AG09319 (cell line): ENCODE data around the gene XPR1.

Source experiments
- DNase-seq: peaks from one replicate; pipeline ENCODE4 v3.0.0-alpha.2; 2010; ENCODE audit warnings: low read depth; ENCODE audit errors: extremely low read depth
- TF ChIP-seq, protein P1 (sequence below): IDR thresholded peaks from 2 replicates; pipeline ENCODE4 v1.5.1; 2011; ENCODE audit warnings: low read depth, mild to moderate bottlenecking, inconsistent platforms, low read length, moderate library complexity

The XPR1 gene

DNA sequence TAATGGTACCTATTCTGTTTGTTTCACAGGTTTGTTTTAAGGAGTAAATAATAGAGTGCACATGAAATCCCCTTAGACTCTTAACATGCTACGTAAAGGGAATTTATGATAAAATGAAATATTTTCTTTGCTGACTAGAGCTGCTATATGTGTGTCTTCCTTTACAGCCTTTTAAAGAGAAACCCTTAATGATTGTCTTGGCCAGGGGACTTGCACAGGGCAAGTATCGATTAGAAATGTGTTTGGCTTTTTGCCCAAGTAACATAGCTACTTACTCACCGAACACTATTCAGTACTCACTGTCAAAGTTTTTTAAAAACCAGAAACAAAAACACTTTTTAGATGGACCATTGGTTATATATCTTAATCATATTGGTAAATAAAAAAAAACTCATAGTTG is 209.6 kb downstream of the XPR1 start:
- no peak for DNase-seq
- TF ChIP-seq, protein P1, sequence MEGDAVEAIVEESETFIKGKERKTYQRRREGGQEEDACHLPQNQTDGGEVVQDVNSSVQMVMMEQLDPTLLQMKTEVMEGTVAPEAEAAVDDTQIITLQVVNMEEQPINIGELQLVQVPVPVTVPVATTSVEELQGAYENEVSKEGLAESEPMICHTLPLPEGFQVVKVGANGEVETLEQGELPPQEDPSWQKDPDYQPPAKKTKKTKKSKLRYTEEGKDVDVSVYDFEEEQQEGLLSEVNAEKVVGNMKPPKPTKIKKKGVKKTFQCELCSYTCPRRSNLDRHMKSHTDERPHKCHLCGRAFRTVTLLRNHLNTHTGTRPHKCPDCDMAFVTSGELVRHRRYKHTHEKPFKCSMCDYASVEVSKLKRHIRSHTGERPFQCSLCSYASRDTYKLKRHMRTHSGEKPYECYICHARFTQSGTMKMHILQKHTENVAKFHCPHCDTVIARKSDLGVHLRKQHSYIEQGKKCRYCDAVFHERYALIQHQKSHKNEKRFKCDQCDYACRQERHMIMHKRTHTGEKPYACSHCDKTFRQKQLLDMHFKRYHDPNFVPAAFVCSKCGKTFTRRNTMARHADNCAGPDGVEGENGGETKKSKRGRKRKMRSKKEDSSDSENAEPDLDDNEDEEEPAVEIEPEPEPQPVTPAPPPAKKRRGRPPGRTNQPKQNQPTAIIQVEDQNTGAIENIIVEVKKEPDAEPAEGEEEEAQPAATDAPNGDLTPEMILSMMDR: no peak

DNA sequence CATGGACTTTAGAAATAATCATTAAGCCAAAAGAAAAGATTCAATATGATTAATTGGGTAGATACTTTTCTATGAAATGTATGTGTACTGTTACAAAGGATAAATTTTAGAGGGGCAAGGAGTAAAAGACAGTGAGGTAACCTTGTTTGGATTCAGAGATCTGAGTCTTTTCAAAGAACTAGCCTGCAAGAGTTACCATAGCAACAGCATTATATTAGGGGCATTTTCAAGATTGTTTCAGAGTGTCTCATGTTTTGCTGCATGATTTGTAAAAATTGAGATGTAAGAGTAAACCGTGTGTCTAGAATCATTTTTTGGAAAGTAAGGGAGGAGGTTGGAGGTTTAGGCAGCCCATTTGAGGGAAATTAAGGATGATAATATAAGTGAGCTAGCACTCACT is 210.2 kb downstream of the XPR1 start:
- TF ChIP-seq, protein P1: no peak
- no peak for DNase-seq

DNA sequence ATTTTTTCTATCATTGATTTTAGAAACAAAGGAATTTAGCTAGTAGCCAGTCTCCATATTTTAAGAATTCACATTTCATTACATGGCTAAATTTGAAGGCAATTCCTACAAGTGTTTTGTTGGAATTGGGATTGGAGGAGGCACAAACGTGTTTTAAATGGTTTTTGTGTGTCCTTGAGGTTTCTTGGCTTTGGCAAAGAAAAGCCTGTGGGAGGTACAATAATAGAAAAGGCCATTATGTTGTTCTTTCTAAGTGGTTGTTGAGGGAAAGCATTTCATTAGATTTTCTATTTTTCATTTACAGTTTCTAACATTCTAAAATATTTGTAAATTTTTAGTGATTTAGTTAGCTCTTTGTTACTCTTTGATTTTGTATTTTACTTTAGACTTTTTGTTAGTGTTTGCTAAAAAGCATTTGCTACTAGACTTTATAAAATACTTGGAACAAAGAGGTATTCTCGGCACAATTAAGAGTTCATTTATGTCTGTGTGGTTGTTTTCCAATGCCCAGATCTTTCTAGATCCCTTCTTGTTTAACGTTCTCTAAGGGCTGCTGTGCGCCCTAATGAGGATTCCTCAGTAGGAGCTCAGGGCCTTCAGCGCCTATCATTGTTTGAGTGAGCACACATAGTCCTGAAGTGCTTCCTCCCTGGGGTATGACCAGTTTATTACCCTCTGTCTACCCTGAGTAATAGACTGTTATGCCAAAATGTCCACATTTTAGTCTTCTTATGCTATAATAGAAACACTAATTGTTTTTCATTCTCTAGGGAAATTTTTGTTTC is 210.9 kb downstream of the XPR1 start:
- TF ChIP-seq, protein P1: no peak
- no peak for DNase-seq

DNA sequence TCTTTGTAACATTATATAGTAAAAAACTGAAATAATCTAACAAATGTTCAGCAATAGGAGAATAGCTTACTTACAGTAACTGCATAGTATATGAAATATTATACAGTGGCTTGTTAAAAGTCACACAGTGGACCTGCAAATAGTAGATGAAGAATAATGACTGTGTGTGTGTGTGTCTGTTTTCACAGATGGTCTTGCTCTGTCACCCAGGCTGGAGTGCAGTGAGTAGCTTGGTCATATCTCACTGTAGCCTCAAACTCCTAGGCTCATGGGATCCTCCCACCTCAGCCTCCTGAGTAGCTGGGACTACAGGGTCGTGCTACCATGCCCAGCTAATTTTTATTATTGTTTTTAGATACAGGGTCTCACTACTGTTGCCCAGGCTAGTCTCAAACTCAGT is 213.5 kb downstream of the XPR1 start:
- TF ChIP-seq, protein P1: no peak
- no peak for DNase-seq

DNA sequence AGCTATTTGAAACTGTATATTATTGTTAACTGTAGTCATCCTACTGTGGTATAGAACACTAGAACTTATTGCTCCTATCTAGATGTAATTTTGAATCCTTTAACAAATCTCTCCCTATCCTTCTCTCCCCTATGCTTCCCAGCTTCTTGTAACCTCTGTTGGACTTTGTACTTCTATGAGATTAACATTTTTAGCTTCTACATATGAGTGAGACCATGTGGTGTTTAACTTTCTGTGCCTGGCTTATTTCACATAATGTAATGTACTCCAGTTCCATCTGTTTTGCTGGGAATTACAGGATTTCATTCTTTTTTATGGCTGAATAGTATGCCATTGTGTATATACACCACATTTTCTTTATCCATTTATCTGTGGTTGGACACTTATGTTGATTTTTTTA is 216.4 kb downstream of the XPR1 start:
- no peak for DNase-seq
- TF ChIP-seq, protein P1: no peak

DNA sequence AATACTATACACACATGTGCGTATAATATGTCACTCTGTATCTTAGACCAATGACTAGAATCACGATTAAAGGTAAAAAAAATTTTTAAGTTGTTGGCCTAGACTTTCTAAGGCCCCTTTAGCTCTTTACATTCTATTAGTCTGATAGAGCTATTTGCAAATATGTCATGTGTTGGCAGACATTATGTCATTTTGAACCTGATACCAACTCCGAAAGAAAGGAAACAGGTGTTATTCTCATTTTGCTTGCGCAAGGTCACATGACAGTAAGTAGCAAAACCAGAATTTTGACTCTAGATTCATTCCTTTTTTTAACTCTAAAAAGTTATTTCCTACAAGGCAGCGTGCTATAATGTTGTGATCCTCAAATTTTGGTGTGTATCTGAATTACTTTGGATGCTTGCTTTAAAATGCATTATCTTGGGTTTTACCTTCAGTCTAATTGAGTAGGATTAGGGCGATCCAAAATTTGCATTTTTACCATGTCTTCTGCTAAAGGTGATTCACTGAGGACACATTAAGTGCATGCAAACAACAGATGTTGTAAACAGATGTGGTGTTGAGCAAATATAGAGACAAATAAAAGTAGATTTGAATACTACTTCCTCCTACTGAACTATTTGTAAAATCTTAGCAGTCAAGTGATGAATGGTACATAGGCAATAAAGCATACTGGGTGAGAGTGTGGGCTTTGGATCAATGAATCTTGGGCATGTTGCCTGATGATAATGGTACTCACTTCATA is 217.4 kb downstream of the XPR1 start:
- no peak for DNase-seq
- TF ChIP-seq, protein P1: no peak
